GM23338 (cell line): ENCODE results near the gene SUCNR1. TPM values are rescaled to one million over a fixed set of nuclear protein-coding genes. Genes with fewer than 3 reads are reported as not detected.

ENCODE experiments used
- ATAC-seq: fragments of 200-7000 bp; cut with Tn5 transposase; 3 replicates; pipeline ENCODE4 v1.9.1; 2020
- DNase-seq: peaks from one replicate; pipeline ENCODE4 v3.0.0-alpha.2; 2015; ENCODE audit warnings: low spot score
- H2AFZ ChIP-seq: fragments of 200-600 bp; sonication (generic); 2 replicates; pipeline ENCODE4 v1.8.0; 2016; ENCODE audit warnings: antibody characterized with exemption, mild to moderate bottlenecking, moderate library complexity
- H3F3A ChIP-seq: fragments of 200-600 bp; sonication (generic); replicated peaks from 2 replicates; pipeline ENCODE4 v1.8.0; 2017; ENCODE audit warnings: antibody characterized with exemption, mixed run types, low read depth
- H3K27ac ChIP-seq: fragments of 200-600 bp; sonication (generic); 2 replicates; pipeline ENCODE4 v1.6.1; 2016; ENCODE audit warnings: low read depth
- H3K27me3 ChIP-seq: fragments of 200-600 bp; sonication (generic); 2 replicates; pipeline ENCODE4 v1.8.0; 2016; ENCODE audit warnings: mild to moderate bottlenecking, mixed run types, moderate library complexity; ENCODE audit not compliant: insufficient read depth
- H3K36me3 ChIP-seq: fragments of 200-600 bp; sonication (generic); 2 replicates; pipeline ENCODE4 v1.8.0; 2016; ENCODE audit warnings: mild to moderate bottlenecking; ENCODE audit not compliant: insufficient read depth
- H3K4me1 ChIP-seq: fragments of 200-600 bp; sonication (generic); 2 replicates; pipeline ENCODE4 v1.8.0; 2016; ENCODE audit warnings: mild to moderate bottlenecking, moderate library complexity; ENCODE audit not compliant: insufficient read depth
- H3K4me2 ChIP-seq: fragments of 200-600 bp; sonication (generic); 2 replicates; pipeline ENCODE4 v1.7.1; 2017; ENCODE audit warnings: mixed run types
- H3K4me3 ChIP-seq: fragments of 200-600 bp; sonication (generic); 2 replicates; pipeline ENCODE4 v1.6.1; 2016; ENCODE audit warnings: mixed run types
- H3K79me2 ChIP-seq: fragments of 200-600 bp; sonication (generic); replicated peaks from 2 replicates; pipeline ENCODE4 v1.8.0; 2017; ENCODE audit warnings: mild to moderate bottlenecking; ENCODE audit not compliant: insufficient read depth
- H3K9me2 ChIP-seq: fragments of 200-600 bp; sonication (generic); 2 replicates; pipeline ENCODE4 v1.8.0; 2017; ENCODE audit not compliant: insufficient read depth
- H4K20me1 ChIP-seq: fragments of 200-600 bp; sonication (generic); replicated peaks from 2 replicates; pipeline ENCODE4 v1.8.0; 2017; ENCODE audit warnings: mild to moderate bottlenecking; ENCODE audit not compliant: insufficient read depth
- H3K27ac Mint-ChIP-seq: 2 replicates; pipeline ENCODE4 v1.8.0; 2020; ENCODE audit warnings: inconsistent platforms, mild to moderate bottlenecking, moderate library complexity, mixed read lengths
- H3K27me3 Mint-ChIP-seq: 3 replicates; pipeline ENCODE4 v1.8.0; 2022; ENCODE audit warnings: low read depth, mild to moderate bottlenecking, moderate library complexity, mixed read lengths, inconsistent platforms; ENCODE audit not compliant: insufficient read depth, poor library complexity
- H3K36me3 Mint-ChIP-seq: 3 replicates; pipeline ENCODE4 v1.8.0; 2021; ENCODE audit warnings: low read depth, mild to moderate bottlenecking, inconsistent platforms, moderate library complexity, mixed read lengths
- H3K4me1 Mint-ChIP-seq: 3 replicates; pipeline ENCODE4 v1.8.0; 2020; ENCODE audit warnings: mild to moderate bottlenecking, inconsistent platforms, mixed read lengths
- H3K4me3 Mint-ChIP-seq: 3 replicates; pipeline ENCODE4 v1.8.0; 2021; ENCODE audit warnings: moderate library complexity, mild to moderate bottlenecking, inconsistent platforms, mixed read lengths
- H3K9me3 Mint-ChIP-seq: 3 replicates; pipeline ENCODE4 v1.8.0; 2020; ENCODE audit warnings: moderate library complexity, mild to moderate bottlenecking, inconsistent platforms, mixed read lengths
- CREB1 ChIP-seq: fragments of 250-450 bp; sonication (Bioruptor Pico); IDR thresholded peaks from 2 replicates; pipeline ENCODE4 v1.5.0; 2020; ENCODE audit warnings: low read depth, mild to moderate bottlenecking, moderate library complexity
- EZH2 ChIP-seq: fragments of 200-600 bp; sonication (generic); IDR thresholded peaks from one replicate; pipeline ENCODE4 v1.8.0; 2017; ENCODE audit warnings: antibody characterized with exemption, mild to moderate bottlenecking, low read depth; ENCODE audit not compliant: unreplicated experiment
- EZH2phosphoT487 ChIP-seq: fragments of 200-600 bp; sonication (generic); IDR thresholded peaks from one replicate; pipeline ENCODE4 v1.8.1; 2018; ENCODE audit warnings: antibody characterized with exemption; ENCODE audit not compliant: unreplicated experiment
- JUNB ChIP-seq: IDR thresholded peaks from one replicate; pipeline ENCODE4 v1.6.1; 2016; ENCODE audit warnings: antibody characterized with exemption; ENCODE audit not compliant: unreplicated experiment
- NANOG ChIP-seq: IDR thresholded peaks from 2 replicates; pipeline ENCODE4 v1.6.1; 2016; ENCODE audit warnings: antibody characterized with exemption, borderline replicate concordance
- POLR2AphosphoS5 ChIP-seq: IDR thresholded peaks from 2 replicates; pipeline ENCODE4 v1.6.1; 2016; ENCODE audit warnings: antibody characterized with exemption, low read depth
- REST ChIP-seq: IDR thresholded peaks from one replicate; pipeline ENCODE4 v1.6.1; 2018; ENCODE audit warnings: antibody characterized with exemption; ENCODE audit not compliant: unreplicated experiment
- STAT1 ChIP-seq: IDR thresholded peaks from one replicate; pipeline ENCODE4 v1.6.1; 2016; ENCODE audit warnings: antibody characterized with exemption; ENCODE audit not compliant: unreplicated experiment
- ZNF114 ChIP-seq: fragments of 250-450 bp; sonication (Bioruptor Pico); IDR thresholded peaks from 2 replicates; pipeline ENCODE4 v1.5.0; 2020; ENCODE audit warnings: mild to moderate bottlenecking, moderate library complexity
- ZNF331 ChIP-seq: fragments of 250-450 bp; sonication (Bioruptor Pico); IDR thresholded peaks from 2 replicates; pipeline ENCODE4 v1.5.0; 2020; ENCODE audit warnings: low read depth, mild to moderate bottlenecking, moderate library complexity
- ZNF462 ChIP-seq: fragments of 250-450 bp; sonication (Bioruptor Pico); IDR thresholded peaks from 2 replicates; pipeline ENCODE4 v1.5.0; 2020; ENCODE audit warnings: mild to moderate bottlenecking, moderate library complexity
- polyA plus RNA-seq: library from polyadenylated mRNA; unstranded; fragments of >200 nt; fragmentation: Nextera tagmentation; extraction: Ambion mirVana; gene quantifications from 2 replicates; pipeline ENCODE4 v1.2.1, GENCODE V29; 2016
- total RNA-seq: library from RNA; depleted of rRNA; stranded (reverse); fragments of >200 nt; shearing (Covaris generic); gene quantifications from 2 replicates; pipeline ENCODE4 v1.2.3, GENCODE V29; 2014
- TF ChIP-seq, protein P1 (sequence below): IDR thresholded peaks from 2 replicates; pipeline ENCODE4 v1.6.1; 2016; ENCODE audit warnings: antibody characterized with exemption
- TF ChIP-seq, protein P2 (sequence below), 2 experiments: fragments of 200-600 bp in 1 of 2; sonication (generic) in 1 of 2; conservative IDR thresholded peaks; 2 replicates each; pipeline versions ENCODE4 v1.5.1 to v1.6.1; 2016 to 2017; ENCODE audit warnings: antibody characterized with exemption in 2 of 2, low read depth in 2 of 2, mild to moderate bottlenecking in 2 of 2, moderate library complexity in 1 of 2

SUCNR1 gene
- total and polyA plus RNA-seq, 2 experiments from 2014 or later: not detected

DNA sequence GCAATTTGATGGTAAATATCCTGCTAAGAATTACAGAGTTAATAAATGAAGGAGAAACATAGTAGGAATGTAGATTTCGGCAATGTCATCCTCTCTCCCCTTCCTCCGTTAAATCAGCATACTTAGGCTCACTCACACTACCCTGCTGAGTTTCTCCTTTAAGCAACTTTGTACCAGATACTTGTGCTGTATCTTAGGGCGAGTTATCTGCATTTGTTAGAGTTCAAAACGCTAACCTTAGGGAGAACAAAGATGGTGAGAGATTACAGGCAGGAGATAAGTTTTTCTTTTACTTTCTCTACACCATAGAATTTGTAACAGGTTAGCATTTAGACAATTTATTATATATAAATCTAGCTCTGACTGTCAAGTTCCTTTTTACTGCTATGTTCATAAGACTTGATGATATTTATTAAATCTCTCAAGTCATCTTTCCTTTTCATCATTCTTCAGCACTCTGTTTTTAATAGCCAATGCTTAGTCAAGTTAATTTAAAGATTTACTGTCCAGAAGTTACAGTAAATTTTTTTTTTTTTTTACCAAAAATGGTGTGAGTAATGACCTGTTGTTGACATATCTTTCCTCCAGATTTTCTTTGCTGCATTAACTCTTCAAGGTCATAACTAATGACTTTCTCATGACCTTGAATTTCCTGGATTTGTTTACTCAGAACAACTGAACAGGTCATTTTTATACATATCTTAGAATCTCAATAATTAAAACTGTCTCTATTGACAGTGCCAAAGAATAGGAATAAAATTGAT lies 22.2 kb downstream of the SUCNR1 start:
- Histone ChIP-seq H3K27me3 (no peaks in the 10 kb centered on the region), H3F3A (no peaks in the 10 kb centered on the region), H3K79me2 (no peaks in the 10 kb centered on the region), H3K27ac (no peak overlapping the region), H3K4me2 (no peak overlapping the region), H2AFZ (no peak overlapping the region), H4K20me1 (no peaks in the 10 kb centered on the region), H3K4me1 (peaks cover 8% of the 10 kb centered on the region; the same call in 1 of the 2 replicates), H3K9me2 (no peaks in the 10 kb centered on the region), H3K36me3 (no peaks in the 10 kb centered on the region), H3K4me3 (no peak overlapping the region)
- DNase-seq (peak; percentile 35), ATAC-seq (peak; percentile 90)
- H3K27ac Mint-ChIP-seq: peak overlapping the region; percentile 56
- no peak for TF ChIP-seq POLR2AphosphoS5
- TF ChIP-seq ZNF114 (CRISPR knock-in tag): no peak
- no peak for TF ChIP-seq ZNF462
- no peak for TF ChIP-seq EZH2
- TF ChIP-seq, protein P1, sequence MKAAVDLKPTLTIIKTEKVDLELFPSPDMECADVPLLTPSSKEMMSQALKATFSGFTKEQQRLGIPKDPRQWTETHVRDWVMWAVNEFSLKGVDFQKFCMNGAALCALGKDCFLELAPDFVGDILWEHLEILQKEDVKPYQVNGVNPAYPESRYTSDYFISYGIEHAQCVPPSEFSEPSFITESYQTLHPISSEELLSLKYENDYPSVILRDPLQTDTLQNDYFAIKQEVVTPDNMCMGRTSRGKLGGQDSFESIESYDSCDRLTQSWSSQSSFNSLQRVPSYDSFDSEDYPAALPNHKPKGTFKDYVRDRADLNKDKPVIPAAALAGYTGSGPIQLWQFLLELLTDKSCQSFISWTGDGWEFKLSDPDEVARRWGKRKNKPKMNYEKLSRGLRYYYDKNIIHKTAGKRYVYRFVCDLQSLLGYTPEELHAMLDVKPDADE: no peak
- no peak for TF ChIP-seq NANOG
- TF ChIP-seq, protein P2, sequence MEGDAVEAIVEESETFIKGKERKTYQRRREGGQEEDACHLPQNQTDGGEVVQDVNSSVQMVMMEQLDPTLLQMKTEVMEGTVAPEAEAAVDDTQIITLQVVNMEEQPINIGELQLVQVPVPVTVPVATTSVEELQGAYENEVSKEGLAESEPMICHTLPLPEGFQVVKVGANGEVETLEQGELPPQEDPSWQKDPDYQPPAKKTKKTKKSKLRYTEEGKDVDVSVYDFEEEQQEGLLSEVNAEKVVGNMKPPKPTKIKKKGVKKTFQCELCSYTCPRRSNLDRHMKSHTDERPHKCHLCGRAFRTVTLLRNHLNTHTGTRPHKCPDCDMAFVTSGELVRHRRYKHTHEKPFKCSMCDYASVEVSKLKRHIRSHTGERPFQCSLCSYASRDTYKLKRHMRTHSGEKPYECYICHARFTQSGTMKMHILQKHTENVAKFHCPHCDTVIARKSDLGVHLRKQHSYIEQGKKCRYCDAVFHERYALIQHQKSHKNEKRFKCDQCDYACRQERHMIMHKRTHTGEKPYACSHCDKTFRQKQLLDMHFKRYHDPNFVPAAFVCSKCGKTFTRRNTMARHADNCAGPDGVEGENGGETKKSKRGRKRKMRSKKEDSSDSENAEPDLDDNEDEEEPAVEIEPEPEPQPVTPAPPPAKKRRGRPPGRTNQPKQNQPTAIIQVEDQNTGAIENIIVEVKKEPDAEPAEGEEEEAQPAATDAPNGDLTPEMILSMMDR (conservative IDR thresholded peaks at IDR 0.05; ENCODE audit: low read depth in 2 of 2): no peak
- no peak for TF ChIP-seq REST
- no peak for TF ChIP-seq EZH2phosphoT487
- no peak for TF ChIP-seq ZNF331
- no peak for TF ChIP-seq JUNB
- no peak for TF ChIP-seq CREB1 (CRISPR knock-in tag)
- no peak for TF ChIP-seq STAT1
- H3K4me3 Mint-ChIP-seq: no peak overlapping the region
- H3K4me1 Mint-ChIP-seq: peaks cover 13% of the 10 kb centered on the region
- no peaks in the 10 kb centered on the region for H3K27me3 Mint-ChIP-seq
- no peaks in the 10 kb centered on the region for H3K36me3 Mint-ChIP-seq
- H3K9me3 Mint-ChIP-seq: no peaks in the 10 kb centered on the region
